PFSK-1 (cell line): ENCODE data around the gene PAQR3.

Experiments
- FOXP2 ChIP-seq: optimal IDR thresholded peaks from 2 replicates; pipeline ENCODE3; 2011; ENCODE audit warnings: borderline replicate concordance, control low read depth, inconsistent platforms; ENCODE audit not compliant: insufficient read depth; ENCODE audit errors: extremely low read length, extremely low read depth
- POLR2AphosphoS5 ChIP-seq: IDR thresholded peaks from 2 replicates; pipeline ENCODE4 v1.6.1; 2012; ENCODE audit warnings: low read depth, mild to moderate bottlenecking, control low read depth, low read length, moderate library complexity
- REST ChIP-seq, 2 experiments: IDR thresholded peaks; 2 replicates each; pipeline versions ENCODE4 v1.6.1 to v1.8.0; 2011 to 2012; ENCODE audit warnings: low read depth in 2 of 2, low read length in 2 of 2, control low read depth in 1 of 2, inconsistent platforms in 1 of 2, mild to moderate bottlenecking in 1 of 2, moderate library complexity in 1 of 2; ENCODE audit not compliant: insufficient read depth in 1 of 2
- SIN3A ChIP-seq: IDR thresholded peaks from 2 replicates; pipeline ENCODE4 v1.6.1; 2012; ENCODE audit warnings: mild to moderate bottlenecking, low read length, moderate library complexity, borderline replicate concordance; ENCODE audit not compliant: insufficient read depth
- TAF1 ChIP-seq: IDR thresholded peaks from 2 replicates; pipeline ENCODE4 v1.6.1; 2012; ENCODE audit warnings: low read length, control low read depth, borderline replicate concordance; ENCODE audit not compliant: insufficient read depth

GRCh38 chr4:78938868-78939666 is at the start of gene PAQR3:
- TF ChIP-seq POLR2AphosphoS5 (peak; percentile 70; the same call in 1 of the 2 replicates), TAF1 (peak; percentile 89; the same call in 1 of the 2 replicates), SIN3A (0 out of 2 replicates have a peak, but pooled peaks have one; percentile 9), REST (IDR thresholded peaks at IDR 0.05; ENCODE audit: insufficient read depth in 1 of 2, low read depth in 2 of 2, low read length in 2 of 2) (peak in 1 of 2 experiments; percentile 12; a peak in 1 of 4 replicates), FOXP2 (peak; percentile 92)
